Spleen (tissue), 11 donors: ENCODE data around the gene SF3B4. TPM values are rescaled to one million over a fixed set of nuclear protein-coding genes. Genes with fewer than 3 reads are reported as not detected.

Experiments
- DNase-seq: peaks from one replicate; pipeline ENCODE4 v3.0.0-alpha.2; 2020
- H3K27ac ChIP-seq, 8 donors: fragments of 200-600 bp; sonication (generic) in 7 of 8; 1 replicate in 4 of 8; 2 replicates in 4 of 8; pipeline versions ENCODE4 v1.5.0 to v1.8.0; 2016 to 2021; ENCODE audit warnings: inconsistent platforms in 4 of 8, mild to moderate bottlenecking in 4 of 8, moderate library complexity in 1 of 8
- H3K27me3 ChIP-seq, 7 donors: fragments of 200-600 bp; sonication (generic) in 6 of 7; replicated peaks in 1 of 7; 1 replicate in 4 of 7; 2 replicates in 3 of 7; pipeline versions ENCODE4 v1.5.0 to v1.8.0; 2016 to 2021; ENCODE audit warnings: inconsistent platforms in 3 of 7, mild to moderate bottlenecking in 1 of 7
- H3K36me3 ChIP-seq, 6 donors: fragments of 200-600 bp; sonication (generic) in 5 of 6; 1 replicate in 4 of 6; 2 replicates in 2 of 6; pipeline versions ENCODE4 v1.5.0 to v1.8.0; 2016 to 2021; ENCODE audit warnings: inconsistent platforms in 2 of 6
- H3K4me1 ChIP-seq, 6 donors: fragments of 200-600 bp; sonication (generic) in 5 of 6; 1 replicate in 3 of 6; 2 replicates in 3 of 6; pipeline versions ENCODE4 v1.5.0 to v1.8.0; 2016 to 2021; ENCODE audit warnings: inconsistent platforms in 3 of 6
- H3K4me3 ChIP-seq, 8 donors: fragments of 200-600 bp; sonication (generic) in 7 of 8; 1 replicate in 4 of 8; 2 replicates in 4 of 8; pipeline versions ENCODE4 v1.5.0 to v1.8.0; 2016 to 2021; ENCODE audit warnings: inconsistent platforms in 4 of 8, mild to moderate bottlenecking in 4 of 8, moderate library complexity in 2 of 8
- H3K9me3 ChIP-seq, 8 donors: fragments of 200-600 bp; sonication (generic) in 7 of 8; 1 replicate in 4 of 8; 2 replicates in 4 of 8; pipeline versions ENCODE4 v1.5.0 to v1.8.0; 2016 to 2021; ENCODE audit warnings: inconsistent platforms in 4 of 8
- POLR2A ChIP-seq, 3 donors: fragments of 450-650 bp; IDR thresholded peaks; one replicate each; pipeline ENCODE4 v1.5.1; 2017; ENCODE audit warnings: antibody characterized with exemption in 3 of 3, mild to moderate bottlenecking in 1 of 3
- POLR2AphosphoS5 ChIP-seq, 3 donors: sonication (generic); formaldehyde crosslinking; IDR thresholded peaks; one replicate each; pipeline ENCODE4 v1.5.1; 2017; ENCODE audit warnings: antibody characterized with exemption in 3 of 3
- WGBS, 5 donors: extraction: QIAGEN DNeasy Blood & Tissue Kit in 3 of 5; methylation state at CpG; one replicate each; pipeline versions ENCODE4 v1.1.5 to v1.1.7; 2013 to 2018; 5-methylcytosine and 5-hydroxymethylcytosine counted together
- intact Hi-C: fragments of 100-400 bp; cut with DNase I; formaldehyde crosslinking; loops from one replicate; pipeline ENCODE4 v1.15.0; 2023; ENCODE audit warnings: low total_unique reads
- polyA plus RNA-seq, 3 donors: library from polyadenylated mRNA; stranded (reverse); fragments of 200-250 nt; gene quantifications; one replicate each; pipeline ENCODE4 v1.2.1, GENCODE V29; 2013
- total RNA-seq, 7 donors: library from RNA; depleted of rRNA in 3 of 7; stranded (reverse); fragments of >200 nt in 3 of 7; fragmentation: NEBNext Ultra II Directional in 4 of 7; extraction: Animal tissue kit (Norgen Biotek cat#: 25700) in 4 of 7; gene quantifications; one replicate each; pipeline versions ENCODE4 v1.1.0 to v1.2.1, GENCODE V29; 2016 to 2021
- TF ChIP-seq, protein P1 (sequence below), 11 experiments: fragments of 200-600 bp in 7 of 11; fragments of 450-650 bp in 4 of 11; sonication (generic) in 4 of 11; IDR thresholded peaks in 8 of 11; conservative IDR thresholded peaks in 3 of 11; 1 replicate in 7 of 11; 2 replicates in 4 of 11; pipeline versions ENCODE4 v1.4.0 to v1.8.0; 2016 to 2021; ENCODE audit warnings: antibody characterized with exemption in 11 of 11, inconsistent platforms in 4 of 11, mild to moderate bottlenecking in 1 of 11
- donor health status: healthy with polysubstance abuse.
- donor health status: DM: no; HTN: no; CAD: no; lungs with moderate emphysema.
- donor health status: DM: no; HTN: no; CAD: no.
- donor health status: Bipolar disorder and iron deficiency.
- donor health status: healthy.
- donor health status: DM: no; HTN: no; CAD: no.
- donor health status: DM: yes; HTN: yes; CAD: no.

SF3B4 gene
- total and polyA plus RNA-seq, 10 donors, result 17.6 to 43.8 (median 28.5) TPM

DNA sequence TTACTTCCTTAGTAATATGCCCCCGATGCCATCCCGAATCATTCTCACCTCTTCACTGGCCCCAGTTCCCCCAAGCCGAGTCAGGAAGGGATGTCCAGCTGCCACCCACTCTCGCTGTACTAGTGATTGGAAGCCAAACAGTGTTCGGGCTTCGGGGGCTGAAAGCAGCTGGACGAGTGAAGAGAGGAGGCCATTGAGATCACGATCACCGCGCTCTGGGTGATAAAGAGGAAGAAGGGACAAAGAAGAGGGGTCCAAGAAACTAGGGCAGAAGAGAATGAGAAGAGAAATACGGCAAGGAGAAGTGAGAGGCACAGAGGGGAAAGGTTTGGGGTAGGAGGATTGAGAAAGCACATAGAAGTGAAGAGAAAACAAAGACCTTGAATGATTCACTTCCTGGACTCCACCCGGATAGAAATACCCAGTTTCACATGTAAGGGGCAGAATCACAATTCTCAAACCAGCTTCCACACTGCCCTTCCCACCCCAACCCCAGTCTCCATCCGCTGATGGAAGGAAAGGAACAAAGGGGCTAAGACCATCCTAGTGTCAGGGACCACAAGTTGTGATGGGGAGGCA is 3.7 kb upstream of the SF3B4 start:
- intact Hi-C loops, result no loop called here
- Histone ChIP-seq H3K27me3 (no peaks in the 10 kb centered on the region), H3K27ac (peak overlapping the region in 3 of 8 donors; percentile 30 to 99 (median 37)), H3K4me3 (peak overlapping the region in 1 of 8 donors; percentile 13), H3K36me3 (peaks cover 0 to 6% (median 3%) of the 10 kb centered on the region in 6 donors), H3K4me1 (peaks cover 8 to 54% (median 24%) of the 10 kb centered on the region in 6 donors), H3K9me3 (no peaks in the 10 kb centered on the region)
- DNase-seq, result no peak
- no peak for TF ChIP-seq POLR2A (IDR thresholded peaks at IDR 0.05)
- no peak for TF ChIP-seq POLR2AphosphoS5 (IDR thresholded peaks at IDR 0.05)
- TF ChIP-seq, protein P1, sequence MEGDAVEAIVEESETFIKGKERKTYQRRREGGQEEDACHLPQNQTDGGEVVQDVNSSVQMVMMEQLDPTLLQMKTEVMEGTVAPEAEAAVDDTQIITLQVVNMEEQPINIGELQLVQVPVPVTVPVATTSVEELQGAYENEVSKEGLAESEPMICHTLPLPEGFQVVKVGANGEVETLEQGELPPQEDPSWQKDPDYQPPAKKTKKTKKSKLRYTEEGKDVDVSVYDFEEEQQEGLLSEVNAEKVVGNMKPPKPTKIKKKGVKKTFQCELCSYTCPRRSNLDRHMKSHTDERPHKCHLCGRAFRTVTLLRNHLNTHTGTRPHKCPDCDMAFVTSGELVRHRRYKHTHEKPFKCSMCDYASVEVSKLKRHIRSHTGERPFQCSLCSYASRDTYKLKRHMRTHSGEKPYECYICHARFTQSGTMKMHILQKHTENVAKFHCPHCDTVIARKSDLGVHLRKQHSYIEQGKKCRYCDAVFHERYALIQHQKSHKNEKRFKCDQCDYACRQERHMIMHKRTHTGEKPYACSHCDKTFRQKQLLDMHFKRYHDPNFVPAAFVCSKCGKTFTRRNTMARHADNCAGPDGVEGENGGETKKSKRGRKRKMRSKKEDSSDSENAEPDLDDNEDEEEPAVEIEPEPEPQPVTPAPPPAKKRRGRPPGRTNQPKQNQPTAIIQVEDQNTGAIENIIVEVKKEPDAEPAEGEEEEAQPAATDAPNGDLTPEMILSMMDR (IDR thresholded peaks at IDR 0.05 in 8 of 11, conservative IDR thresholded peaks at IDR 0.05 in 3 of 11), result no peak
- WGBS, 5 donors, result 78 to 82% (median 80%) methylated on average over 13 of the region's 13 CpGs

DNA sequence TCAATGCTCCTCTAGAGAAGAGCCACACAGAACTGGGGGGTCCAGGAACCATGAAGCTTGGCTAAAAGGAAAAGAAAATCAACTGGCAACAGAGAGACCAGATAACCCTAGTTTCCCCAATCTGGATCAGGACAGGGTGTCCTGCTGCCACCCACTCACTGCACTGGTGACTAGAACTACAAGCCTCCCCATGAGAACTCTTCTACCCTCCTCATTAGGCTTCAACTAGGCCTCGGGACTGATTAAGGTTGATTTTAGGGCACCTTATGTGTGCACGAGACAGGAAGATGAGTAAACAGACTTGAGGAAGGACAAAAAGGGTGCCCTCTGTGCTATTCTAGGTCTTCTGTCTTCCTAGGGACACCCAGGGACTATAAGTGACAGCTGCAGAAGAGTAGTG is 2.3 kb upstream of the SF3B4 start:
- DNase-seq, result no peak
- peak overlapping the region in 1 of 8 donors; percentile 13 for H3K4me3 ChIP-seq
- peak overlapping the region in 3 of 8 donors; percentile 19 to 99 (median 98) for H3K27ac ChIP-seq
- no peaks in the 10 kb centered on the region for H3K9me3 ChIP-seq
- no peaks in the 10 kb centered on the region for H3K27me3 ChIP-seq
- TF ChIP-seq POLR2AphosphoS5 (IDR thresholded peaks at IDR 0.05) (no peak), POLR2A (IDR thresholded peaks at IDR 0.05) (no peak)
- TF ChIP-seq, protein P1 (IDR thresholded peaks at IDR 0.05 in 8 of 11, conservative IDR thresholded peaks at IDR 0.05 in 3 of 11), result no peak
- WGBS, 5 donors, result 73 to 87% (median 82%) methylated on average over 2 of the region's 2 CpGs
- H3K4me1 ChIP-seq, result peaks cover 19 to 58% (median 37%) of the 10 kb centered on the region in 6 donors
- H3K36me3 ChIP-seq, result peaks cover 0 to 20% (median 18%) of the 10 kb centered on the region in 6 donors
- intact Hi-C loops, result no loop called here

DNA sequence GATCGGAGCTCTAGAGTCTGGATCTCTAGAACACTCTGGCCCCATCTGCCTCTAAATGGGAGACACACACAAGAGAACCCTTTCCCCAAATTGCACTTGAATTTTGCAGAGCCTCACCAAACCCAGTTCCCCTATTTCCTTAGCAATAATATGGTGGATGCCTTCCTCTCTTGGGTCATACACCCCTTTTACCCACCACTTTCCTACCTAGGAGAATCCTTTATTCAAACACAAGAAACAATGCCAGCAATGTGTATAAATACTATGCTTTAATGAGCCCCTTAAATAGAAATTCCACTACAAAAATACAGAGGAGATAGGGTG is 760 bp upstream of the SF3B4 start:
- peak overlapping the region; percentile 78 to 98 (median 92) for H3K4me3 ChIP-seq
- peak overlapping the region; percentile 93 to 99 (median 98) for H3K27ac ChIP-seq
- intact Hi-C loops, result no loop called here
- no peaks in the 10 kb centered on the region for H3K27me3 ChIP-seq
- 0% methylated on average over 1 of the region's 1 CpG for WGBS, 5 donors
- H3K36me3 ChIP-seq, result peaks cover 11 to 35% (median 33%) of the 10 kb centered on the region in 6 donors
- no peak for DNase-seq
- peaks cover 24 to 69% (median 42%) of the 10 kb centered on the region in 6 donors for H3K4me1 ChIP-seq
- no peaks in the 10 kb centered on the region for H3K9me3 ChIP-seq
- no peak for TF ChIP-seq POLR2A (IDR thresholded peaks at IDR 0.05)
- no peak for TF ChIP-seq POLR2AphosphoS5 (IDR thresholded peaks at IDR 0.05)
- TF ChIP-seq, protein P1 (IDR thresholded peaks at IDR 0.05 in 8 of 11, conservative IDR thresholded peaks at IDR 0.05 in 3 of 11), result no peak

DNA sequence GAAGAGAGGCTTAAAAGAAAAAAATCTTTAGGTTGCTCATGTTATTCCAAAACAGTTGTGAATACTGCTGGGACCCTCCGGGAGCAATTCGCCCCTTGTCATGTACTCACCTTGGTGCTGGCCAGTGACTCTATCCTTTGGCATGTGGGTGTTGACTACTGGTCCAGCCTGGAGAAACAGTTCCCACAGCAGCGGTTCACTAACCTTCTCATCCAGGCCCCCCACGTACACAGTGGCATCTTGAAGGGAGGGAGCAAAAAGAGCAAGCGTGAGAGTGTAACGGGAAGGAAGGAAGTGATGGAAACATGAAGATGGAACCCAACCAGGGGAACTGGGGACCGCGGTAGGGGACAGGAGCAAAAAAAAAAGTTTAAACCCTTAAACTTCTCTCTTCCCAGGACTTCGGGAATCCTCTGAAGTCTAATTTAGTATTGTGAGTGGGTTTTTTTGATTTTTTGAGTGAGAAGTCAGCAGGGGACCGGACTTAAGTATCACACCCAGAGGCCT is 494 bp downstream of the SF3B4 start:
- intact Hi-C loops, result no loop called here
- DNase-seq, result no peak
- peaks cover 24 to 69% (median 42%) of the 10 kb centered on the region in 6 donors for H3K4me1 ChIP-seq
- peaks cover 19 to 48% (median 45%) of the 10 kb centered on the region in 6 donors for H3K36me3 ChIP-seq
- TF ChIP-seq POLR2AphosphoS5 (IDR thresholded peaks at IDR 0.05) (no peak), POLR2A (IDR thresholded peaks at IDR 0.05) (no peak)
- TF ChIP-seq, protein P1 (IDR thresholded peaks at IDR 0.05 in 8 of 11, conservative IDR thresholded peaks at IDR 0.05 in 3 of 11), result no peak
- H3K9me3 ChIP-seq, result no peaks in the 10 kb centered on the region
- H3K27me3 ChIP-seq, result no peaks in the 10 kb centered on the region
- WGBS, 5 donors, result 3 to 5% (median 3%) methylated on average over 10 of the region's 10 CpGs
- H3K27ac ChIP-seq, result peak overlapping the region; percentile 93 to 99 (median 98)
- H3K4me3 ChIP-seq, result peak overlapping the region; percentile 78 to 98 (median 92)
